ENCODE measurements around the gene PF4V1.

PF4V1 gene, protein sequence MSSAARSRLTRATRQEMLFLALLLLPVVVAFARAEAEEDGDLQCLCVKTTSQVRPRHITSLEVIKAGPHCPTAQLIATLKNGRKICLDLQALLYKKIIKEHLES

DNA sequence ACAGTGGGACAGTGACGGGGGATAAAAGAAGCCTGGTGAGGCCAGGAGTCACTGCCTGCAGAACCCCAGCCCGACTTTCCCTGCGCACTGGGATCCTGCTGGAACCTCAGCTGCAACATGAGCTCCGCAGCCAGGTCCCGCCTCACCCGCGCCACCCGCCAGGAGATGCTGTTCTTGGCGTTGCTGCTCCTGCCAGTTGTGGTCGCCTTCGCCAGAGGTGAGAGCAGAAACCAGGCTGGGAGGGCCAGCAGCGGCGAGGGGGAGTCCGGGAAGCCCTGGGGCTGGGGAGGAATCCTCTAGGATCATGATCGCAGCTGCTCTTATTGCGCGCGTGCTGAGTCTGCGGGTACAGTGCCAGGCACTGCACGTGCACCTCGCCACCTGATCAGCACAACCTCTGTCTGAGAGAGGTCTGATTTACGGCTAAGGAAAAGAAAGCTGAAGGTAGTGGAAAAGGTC lies at the start of gene PF4V1:
Gene PF4V1, plus strand, starts transcription at position 51 of the 459 bp plus-strand sequence. Its CDS starts 67 bp downstream, at position 118.
- DNase-seq = no peak

DNA sequence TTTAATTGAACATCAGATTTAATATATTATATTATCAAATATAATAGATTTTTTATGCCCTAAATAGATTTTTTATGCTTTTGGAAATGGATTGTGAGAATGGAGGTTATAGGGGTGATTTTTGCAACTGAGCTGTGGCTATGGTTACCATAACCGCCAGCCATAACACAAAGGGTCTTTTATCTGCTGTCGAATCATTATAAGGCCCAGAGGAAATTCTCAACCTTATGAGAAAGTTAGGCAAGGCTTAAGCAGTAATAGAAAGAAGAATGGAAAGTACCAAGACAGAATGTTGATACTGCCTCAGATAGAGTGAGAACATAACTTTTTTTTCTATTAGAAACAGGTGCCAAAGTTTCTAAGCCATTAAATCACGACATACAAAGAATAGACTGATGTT lies 42.9 kb upstream of the PF4V1 start:
- DNase-seq = no peak

DNA sequence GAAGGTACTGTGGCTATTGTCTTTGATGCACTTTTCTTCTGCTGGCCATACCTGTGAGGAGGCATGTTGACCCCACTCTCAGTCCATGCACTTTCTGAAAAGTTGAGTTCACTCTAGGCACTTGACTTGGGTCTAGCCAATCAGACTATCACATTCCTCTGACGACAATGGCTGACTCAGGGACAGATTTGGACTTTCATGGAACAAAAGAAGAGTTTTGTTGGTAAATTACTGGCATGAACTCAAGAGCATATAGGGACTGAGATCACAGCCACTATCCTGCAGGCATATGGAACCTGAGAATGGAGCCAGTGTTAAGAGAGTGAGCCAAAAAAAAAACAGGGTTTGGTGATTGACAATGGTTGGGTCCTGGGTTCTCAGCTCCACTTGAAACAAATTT lies 41.3 kb upstream of the PF4V1 start:
- DNase-seq = no peak

DNA sequence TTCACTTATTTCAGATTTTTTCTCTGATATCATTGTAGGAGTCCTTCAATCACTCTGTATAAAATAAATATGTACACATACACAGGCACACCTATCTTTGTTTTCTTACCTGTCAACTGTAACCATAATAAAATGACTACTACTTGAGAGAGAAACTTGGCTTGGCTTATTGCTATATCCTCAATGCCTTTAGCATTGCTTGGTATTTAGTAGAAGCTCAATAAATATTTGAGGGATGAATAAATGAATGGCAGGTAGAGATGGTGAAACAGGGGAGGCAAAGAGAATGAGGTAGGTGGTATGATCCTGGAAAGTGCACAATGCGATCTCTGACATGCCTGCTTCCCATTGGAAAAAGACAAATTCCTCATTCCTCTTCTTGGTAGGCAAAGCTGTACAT lies 38.4 kb upstream of the PF4V1 start:
- no peak for DNase-seq

DNA sequence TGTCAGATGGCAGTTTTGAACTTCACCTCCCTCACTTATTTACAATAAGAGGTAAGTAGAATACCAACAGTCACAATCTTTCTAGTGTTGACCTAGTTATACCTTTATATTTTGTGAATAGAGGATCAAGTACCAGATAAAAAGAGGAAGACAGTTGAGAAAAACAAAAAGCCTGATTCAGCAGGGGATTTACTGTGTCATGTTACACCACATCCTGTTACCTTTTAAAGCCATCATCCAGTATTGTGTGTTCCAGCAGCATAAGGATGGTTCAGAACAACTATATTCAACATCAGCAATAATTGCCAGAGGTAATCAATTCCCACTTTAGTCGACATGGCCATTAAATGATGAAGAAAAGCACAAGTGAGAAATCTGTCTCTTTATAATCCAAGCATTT lies 38.0 kb upstream of the PF4V1 start:
- no peak for DNase-seq

DNA sequence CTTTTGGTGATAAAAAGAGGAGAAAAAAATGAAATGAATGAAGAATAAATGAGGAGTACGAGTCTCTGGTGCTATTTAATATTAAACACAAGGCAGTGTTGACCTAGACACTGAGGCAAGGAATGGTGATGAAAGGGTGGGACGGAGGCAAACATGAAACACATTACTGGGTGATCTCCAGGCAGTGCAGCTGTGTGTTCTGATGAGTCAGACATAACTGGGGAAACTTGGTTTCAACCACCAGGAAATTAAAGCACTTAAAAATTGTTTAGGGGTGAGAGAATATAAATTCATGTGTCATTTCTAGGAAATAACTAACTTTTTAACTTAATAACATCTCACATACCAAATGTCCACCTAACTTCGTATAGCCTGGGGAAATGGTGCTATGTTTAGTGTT lies 36.3 kb upstream of the PF4V1 start:
- DNase-seq = no peak

DNA sequence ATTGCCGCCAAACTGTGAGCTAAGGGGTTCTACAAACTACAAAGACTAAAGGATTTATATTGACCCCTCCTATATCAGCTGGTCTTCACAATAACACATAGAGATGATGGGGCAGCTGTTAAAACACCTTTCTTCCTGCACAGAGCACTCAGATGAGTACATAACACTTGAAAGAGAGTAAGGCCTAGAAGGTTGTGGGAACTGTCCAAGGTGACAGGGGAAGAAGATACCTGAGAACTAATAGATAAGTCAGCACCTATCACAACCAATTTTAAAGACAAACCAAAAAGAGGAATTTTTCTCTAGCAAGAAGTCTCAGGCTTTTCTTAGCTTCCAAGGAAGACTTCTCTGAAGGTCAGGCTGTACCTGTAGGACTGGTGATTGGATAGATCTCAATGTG lies 35.8 kb upstream of the PF4V1 start:
- no peak for DNase-seq

DNA sequence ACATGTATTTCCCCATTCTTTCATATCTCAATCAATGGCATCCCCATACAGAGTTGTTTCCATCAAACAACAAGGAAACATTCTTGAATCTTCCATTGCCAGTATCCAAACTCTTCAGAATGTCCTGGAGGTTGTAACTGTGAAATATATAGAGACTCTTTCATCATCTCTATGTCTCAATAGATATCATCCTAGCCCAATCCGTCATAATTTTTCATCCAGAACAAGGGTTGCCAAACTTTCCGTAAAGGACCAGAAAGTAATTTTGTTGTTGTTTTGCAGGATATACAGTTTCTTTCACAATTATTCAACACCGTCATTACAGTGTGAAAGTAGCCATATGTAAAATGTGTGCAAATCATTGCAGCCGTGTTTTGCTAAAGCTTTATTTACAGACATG lies 31.8 kb upstream of the PF4V1 start:
- DNase-seq = no peak

DNA sequence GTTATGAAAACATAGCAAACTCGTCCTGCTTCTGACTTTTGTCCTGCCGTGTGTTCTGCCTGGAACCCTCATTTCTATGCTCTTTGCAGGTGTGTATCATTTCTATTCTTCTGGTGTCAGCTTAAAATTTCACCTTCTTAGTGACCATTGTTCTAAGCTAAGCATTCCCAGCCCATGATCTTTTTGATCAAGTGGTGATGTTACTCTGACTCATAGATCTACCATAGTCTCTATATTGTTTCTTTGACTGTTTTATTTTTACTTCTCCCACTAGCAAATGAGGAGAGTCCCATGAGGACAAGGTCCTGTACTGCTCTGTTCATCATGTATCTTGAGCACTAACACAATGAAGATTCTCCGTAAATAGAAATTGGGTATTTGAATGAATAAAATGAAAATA lies 30.7 kb upstream of the PF4V1 start:
- no peak for DNase-seq

DNA sequence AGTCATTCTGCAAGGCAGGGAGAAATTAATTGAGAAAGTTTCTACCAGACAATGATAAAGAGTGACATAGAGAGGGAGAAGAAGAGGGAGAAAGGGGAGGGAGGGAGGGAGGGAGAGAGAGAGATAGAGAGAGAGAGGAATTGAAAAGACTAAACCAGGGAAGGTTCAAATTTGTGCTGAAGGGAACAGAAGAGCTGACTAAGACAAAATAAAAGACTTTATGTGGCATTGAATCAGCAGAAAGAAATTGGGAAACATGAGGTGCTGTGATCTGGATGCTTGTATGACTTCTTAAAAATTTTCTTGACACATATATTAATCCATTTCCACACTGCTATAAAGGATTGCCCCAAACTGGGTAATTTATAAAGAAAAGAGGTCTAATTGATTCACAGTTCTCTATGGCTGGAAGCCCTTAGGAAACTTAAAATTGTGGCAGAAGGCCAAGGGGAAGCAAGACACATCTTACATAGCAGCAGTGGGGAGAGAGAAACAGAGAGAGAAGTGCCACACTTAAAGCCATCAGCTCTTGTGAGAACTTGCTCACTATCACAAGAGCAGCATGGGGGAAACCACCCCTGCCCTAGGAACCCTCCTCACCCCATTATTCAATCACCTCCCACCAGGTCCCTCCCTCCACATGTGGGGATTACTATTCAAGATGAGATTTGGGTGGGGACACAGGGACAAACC lies 30.1 kb upstream of the PF4V1 start:
- no peak for DNase-seq

DNA sequence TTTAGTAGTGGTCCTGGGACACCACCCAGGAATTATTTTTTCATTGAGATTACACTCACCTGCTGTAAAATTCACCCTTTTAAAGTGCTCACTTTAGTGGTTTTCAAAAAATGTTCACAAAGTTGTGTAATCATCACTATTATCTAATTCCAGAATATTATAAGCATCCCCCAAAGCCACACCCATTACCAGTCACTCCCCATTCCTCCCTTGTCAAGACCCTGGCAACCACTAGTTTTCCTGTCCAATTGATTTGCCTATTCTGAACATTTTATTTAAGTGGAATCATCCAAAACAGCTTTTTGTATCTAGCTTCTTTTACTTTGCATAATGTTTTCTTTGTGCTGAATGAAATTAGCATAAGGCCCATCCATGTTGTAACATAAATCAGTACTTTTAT lies 29.3 kb upstream of the PF4V1 start:
- no peak for DNase-seq

DNA sequence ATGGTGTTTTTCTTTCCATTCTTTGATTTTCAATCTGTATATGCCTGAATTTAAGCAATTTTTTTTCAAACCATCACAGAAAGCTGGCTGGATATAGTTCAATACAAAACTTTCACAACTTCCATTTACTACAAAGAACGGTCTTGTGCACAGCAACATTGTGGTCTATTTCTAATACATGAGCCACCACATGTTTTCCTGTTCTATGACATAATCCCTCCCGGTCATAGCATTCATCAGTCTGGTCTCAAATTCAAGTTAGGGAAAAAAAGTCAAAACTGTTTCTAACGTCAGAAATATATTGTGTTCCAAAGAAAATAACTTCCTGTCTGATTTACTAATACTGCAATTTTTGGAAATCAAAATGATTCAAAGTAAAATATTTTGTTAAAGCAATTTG lies 24.1 kb upstream of the PF4V1 start:
- DNase-seq = no peak

DNA sequence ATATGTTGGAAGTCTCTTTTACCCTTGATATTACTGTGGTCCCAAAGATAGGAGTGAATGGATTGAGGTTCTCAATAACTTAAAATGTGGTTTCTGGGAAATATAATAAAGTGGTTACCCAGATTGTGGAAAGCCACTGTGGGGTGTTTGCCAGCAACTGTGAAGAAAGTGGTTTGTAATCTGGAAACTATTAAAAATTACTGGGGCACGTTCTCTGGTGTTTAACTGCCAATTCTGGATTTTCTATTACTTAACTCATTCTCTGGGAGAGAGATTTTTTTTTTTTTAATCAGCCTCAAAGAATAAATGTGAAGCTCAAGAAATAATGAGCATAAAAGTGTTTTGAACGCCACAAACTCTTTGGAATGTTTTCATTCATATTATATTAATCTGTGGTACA lies 21.5 kb upstream of the PF4V1 start:
- no peak for DNase-seq

DNA sequence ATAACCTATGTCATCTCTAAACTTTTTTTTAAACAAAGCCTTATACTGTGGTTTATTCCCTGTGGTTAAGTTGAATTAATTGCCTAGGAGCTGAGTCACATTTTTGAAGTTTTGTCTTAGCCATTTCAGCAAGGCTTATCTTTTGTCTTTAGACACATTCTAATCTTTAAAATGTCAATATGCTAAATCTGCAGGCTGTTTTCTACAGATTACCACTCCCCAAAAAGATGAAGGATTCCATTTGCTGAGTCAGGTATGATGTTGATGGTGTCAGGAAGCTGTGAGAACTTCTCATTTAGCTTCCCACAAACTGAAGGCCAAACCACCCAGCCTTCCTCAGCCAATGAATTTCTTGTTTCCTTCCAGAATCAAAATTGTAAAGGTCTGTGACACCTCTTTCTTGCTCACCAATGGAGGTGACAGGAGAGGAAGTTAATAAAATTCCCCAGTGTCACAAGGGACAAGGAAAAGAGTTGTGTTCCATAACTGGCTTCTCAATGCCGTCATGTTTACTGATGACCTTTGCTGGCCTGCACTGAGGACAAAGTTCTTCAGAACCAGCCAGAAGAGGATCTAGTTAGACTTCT lies 20.4 kb upstream of the PF4V1 start:
- no peak for DNase-seq

DNA sequence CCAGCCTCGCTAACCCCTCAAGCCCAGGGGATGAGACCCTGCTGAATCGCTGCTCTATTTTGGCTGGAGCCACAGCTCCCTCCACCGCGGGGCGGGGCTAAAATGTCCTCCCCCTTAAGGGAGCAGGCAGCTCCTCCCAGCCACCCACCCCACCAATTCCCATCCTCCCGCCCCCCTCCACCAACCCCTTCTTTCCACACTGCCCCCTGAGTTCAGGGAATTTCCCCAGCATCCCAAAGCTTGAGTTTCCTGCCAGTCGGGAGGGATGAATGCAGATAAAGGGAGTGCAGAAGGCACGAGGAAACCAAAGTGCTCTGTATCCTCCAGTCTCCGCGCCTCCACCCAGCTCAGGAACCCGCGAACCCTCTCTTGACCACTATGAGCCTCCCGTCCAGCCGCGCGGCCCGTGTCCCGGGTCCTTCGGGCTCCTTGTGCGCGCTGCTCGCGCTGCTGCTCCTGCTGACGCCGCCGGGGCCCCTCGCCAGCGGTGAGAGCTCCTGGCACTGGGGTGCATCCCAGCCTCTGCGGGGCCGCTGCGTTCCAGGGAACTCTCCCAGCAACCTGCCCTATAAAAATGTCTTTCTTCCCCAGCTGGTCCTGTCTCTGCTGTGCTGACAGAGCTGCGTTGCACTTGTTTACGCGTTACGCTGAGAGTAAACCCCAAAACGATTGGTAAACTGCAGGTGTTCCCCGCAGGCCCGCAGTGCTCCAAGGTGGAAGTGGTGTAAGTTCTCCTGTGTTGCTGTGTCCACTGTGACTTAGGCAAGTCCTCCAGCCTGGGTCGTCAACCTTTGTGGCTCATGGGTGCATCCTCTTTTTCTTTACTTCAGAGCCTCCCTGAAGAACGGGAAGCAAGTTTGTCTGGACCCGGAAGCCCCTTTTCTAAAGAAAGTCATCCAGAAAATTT lies 16.5 kb upstream of the PF4V1 start, which contains the start of gene CXCL6:
Gene CXCL6, plus strand, starts transcription at position 306 of the 907 bp plus-strand sequence. Its CDS starts 73 bp downstream, at position 379.
- no peak for DNase-seq

DNA sequence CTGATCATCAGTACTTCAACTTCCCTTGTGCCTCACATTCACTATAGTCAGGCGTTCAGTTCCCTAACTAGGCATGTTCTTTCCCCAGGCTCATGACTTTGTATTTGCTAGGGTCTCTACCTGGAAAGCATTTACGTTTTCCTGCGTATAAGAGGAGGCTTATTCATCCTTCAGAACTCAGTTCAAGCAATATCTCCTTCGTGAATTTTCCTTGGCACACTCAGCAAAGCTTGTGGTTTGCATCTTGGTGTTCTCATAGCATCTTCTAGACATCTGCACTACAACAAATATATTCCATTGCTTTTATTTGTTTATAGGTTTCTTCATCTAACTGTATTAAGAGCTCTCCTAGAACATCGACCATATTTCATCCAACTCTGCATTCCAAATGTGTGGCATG lies 14.0 kb upstream of the PF4V1 start:
- no peak for DNase-seq

DNA sequence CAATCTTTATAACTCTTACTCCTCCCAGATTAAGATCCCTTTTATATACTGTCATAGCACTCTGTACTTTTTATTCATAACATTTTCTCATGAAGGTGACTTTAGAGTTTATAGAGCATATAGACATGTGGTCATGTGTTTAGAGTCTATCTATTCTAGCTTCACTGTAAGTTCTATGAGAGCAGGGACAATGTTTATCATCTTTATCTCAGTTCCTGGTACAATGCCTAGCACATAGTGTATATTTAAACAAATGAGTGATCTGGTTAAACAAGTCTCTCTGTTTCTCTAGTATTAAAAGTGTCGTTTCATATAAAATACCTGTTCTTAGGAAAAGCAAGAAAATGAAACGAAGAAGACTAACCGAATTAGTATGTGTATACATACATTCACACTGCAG lies 13.4 kb upstream of the PF4V1 start:
- DNase-seq = no peak

DNA sequence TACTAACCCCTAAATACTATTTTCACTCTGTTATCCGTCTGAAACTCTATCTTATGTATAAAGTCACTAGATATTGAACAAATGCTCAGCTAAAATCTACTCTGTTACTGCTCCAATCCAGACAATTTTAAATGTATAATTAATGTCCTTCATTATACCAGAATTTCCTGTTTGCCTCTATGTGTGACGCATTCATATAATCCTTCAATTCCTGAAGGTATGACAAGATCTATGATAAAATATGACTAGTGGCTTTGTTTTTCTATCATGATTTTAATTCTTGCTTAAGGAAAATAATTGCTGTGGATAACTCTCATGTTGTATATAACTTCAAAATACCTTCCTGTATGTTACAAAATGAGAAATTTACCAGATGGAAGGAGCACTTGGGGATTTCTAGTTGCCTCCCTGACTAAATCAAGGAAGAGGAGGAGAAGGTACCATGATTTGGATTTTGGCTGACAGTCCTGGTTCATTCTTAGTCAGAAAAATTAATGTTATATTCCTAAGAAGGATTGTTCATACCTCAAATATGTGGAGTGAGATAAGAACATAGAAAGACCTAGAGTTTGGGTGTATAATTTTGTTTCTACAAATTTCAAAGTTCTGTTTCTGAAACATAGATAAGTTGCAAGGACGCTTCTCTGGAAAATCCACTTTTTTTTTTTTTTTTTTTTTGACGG lies 11.7 kb upstream of the PF4V1 start:
- DNase-seq = no peak

DNA sequence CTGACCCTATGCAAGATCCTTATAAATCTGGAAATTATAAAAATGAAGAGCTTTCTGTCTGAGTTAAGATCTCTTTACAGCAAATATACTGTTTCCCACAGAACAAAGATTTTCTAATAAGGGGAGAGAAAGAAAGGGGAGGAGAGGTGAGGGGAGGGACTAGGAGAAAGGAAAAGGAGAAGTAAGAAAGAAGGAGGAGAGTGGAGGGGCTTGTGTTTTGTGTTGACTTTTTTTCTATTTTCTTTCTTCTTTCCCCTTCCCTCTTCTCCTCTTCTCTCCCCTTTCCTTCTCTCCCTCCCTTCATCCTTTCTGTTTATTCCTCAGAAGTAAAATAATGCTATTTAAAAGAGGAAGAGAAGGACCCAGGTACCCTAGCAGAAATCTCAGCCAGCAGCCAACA lies 10.4 kb upstream of the PF4V1 start:
- DNase-seq = no peak

DNA sequence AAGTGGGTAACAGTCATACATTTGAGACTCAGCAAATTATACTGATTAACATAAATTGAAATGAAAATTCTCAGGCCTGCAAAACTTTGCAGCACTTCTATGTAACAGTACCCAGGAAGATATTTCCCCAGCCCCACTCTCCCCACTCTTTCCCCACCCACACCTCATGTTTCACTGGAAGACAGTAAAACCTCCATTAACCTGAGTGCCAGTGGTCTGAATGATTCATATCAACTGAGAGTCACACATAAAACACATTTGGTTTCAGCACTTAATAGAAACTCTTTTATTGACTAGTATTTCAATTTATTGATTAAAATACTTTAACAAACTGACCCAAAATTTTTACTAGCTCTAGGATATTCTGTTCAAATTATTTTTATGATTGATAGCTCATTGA lies 9.7 kb upstream of the PF4V1 start:
- DNase-seq = no peak

DNA sequence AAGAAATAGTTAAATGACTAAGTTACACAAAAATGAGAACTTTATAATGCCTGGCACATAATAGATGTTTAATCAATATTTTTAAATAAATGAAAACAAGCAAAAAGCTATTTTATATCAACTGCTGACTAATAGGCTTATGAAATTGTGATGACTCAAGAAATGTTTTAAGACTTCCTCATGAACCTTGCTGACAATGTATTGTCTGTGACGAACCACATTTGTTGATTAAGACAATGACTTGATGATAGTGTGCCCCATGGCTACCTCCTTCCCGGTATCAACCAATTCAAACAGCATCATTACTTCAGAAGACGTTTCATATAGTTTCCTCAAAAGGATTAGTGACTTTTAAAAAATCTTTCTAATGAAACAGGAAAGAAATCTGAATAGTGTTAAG lies 8.8 kb upstream of the PF4V1 start:
- DNase-seq = no peak

DNA sequence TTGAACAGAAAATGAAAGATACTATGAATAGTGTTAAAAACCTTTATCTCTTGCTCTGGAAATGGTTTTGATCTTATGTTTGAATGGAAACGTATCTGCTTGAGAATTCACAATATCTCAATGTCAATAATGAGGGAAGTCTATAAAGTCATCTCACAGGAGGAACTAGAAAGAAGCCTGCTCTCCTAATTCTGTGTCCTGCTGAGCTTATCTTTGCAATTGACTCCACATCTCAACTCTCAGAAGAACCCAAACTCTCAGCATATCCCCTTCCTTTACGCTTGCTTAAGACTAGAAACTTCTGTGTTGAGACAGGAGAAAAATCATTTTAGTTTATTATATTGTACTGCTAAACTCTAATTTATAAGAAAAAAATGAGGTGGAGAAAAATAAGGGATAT lies 8.3 kb upstream of the PF4V1 start:
- DNase-seq = no peak

Data from T1000 (cell line).